Type B pancreatic cell (in vitro differentiated cells): ENCODE data around the gene CCDC187. TPM values are rescaled to one million over a fixed set of nuclear protein-coding genes. Genes with fewer than 3 reads are reported as not detected.
"Not testable (repeated sequence)": the region's sequence is repeated elsewhere in the genome, so short reads cannot be mapped to it uniquely, and the experiment has no call there.

ENCODE experiments used
- DNase-seq: peaks from one replicate; pipeline ENCODE4 v3.0.0; 2021; ENCODE audit warnings: mixed read lengths; ENCODE audit not compliant: unreplicated experiment; ENCODE audit errors: extremely low spot score
- H3K27ac Mint-ChIP-seq: 2 replicates; pipeline ENCODE4 v1.8.0; 2021; ENCODE audit warnings: mild to moderate bottlenecking, mixed read lengths
- H3K27me3 Mint-ChIP-seq: 2 replicates; pipeline ENCODE4 v1.8.0; 2021; ENCODE audit warnings: mixed read lengths
- H3K36me3 Mint-ChIP-seq: 2 replicates; pipeline ENCODE4 v1.8.0; 2021; ENCODE audit warnings: mixed read lengths
- H3K4me1 Mint-ChIP-seq: one replicate; pipeline ENCODE4 v1.8.0; 2021; ENCODE audit warnings: mixed read lengths; ENCODE audit not compliant: unreplicated experiment
- H3K4me3 Mint-ChIP-seq: 2 replicates; pipeline ENCODE4 v1.8.0; 2021; ENCODE audit warnings: mild to moderate bottlenecking, mixed read lengths
- H3K9me3 Mint-ChIP-seq: 2 replicates; pipeline ENCODE4 v1.8.0; 2021; ENCODE audit warnings: mixed read lengths
- CTCF ChIP-seq: fragments of 200-600 bp; sonication (generic); conservative IDR thresholded peaks from 2 replicates; pipeline ENCODE4 v1.5.0; 2021; ENCODE audit warnings: antibody characterized with exemption, mild to moderate bottlenecking
- total RNA-seq: library from RNA; stranded (reverse); gene quantifications from 2 replicates; pipeline ENCODE4 v1.2.1, GENCODE V29; 2021; ENCODE audit warnings: low replicate concordance

CCDC187 gene
- total RNA-seq, 1 donor from 2014 or later = 0.70 TPM

- TF ChIP-seq CTCF = no peak
- Mint-ChIP-seq H3K27me3 (peaks cover 25% of the 10 kb centered on the region), H3K36me3 (no peaks in the 10 kb centered on the region), H3K4me1 (peaks cover 12% of the 10 kb centered on the region), H3K9me3 (no peaks in the 10 kb centered on the region), H3K27ac (no peak overlapping the region), H3K4me3 (no peak overlapping the region)
- DNase-seq = no peak
Observed at GRCh38 chr9:136270173-136270705, 33.7 kb downstream of the CCDC187 start.

- H3K27me3 Mint-ChIP-seq = peaks cover 23% of the 10 kb centered on the region
- H3K27ac Mint-ChIP-seq = peak overlapping the region; percentile 48
- no peak for DNase-seq
- H3K9me3 Mint-ChIP-seq = no peaks in the 10 kb centered on the region
- no peaks in the 10 kb centered on the region for H3K36me3 Mint-ChIP-seq
- TF ChIP-seq CTCF = no peak
- H3K4me1 Mint-ChIP-seq = peaks cover 12% of the 10 kb centered on the region
- H3K4me3 Mint-ChIP-seq = peak overlapping the region; percentile 66
Observed at GRCh38 chr9:136268735-136269134, 35.2 kb downstream of the CCDC187 start.

GRCh38 chr9:136268318-136268717 is 35.6 kb downstream of the CCDC187 start:
- H3K4me1 Mint-ChIP-seq = peaks cover 12% of the 10 kb centered on the region
- H3K27me3 Mint-ChIP-seq = peaks cover 19% of the 10 kb centered on the region
- DNase-seq = no peak
- peak overlapping the region; percentile 48 for H3K27ac Mint-ChIP-seq
- TF ChIP-seq CTCF = no peak
- H3K9me3 Mint-ChIP-seq = no peaks in the 10 kb centered on the region
- peak overlapping the region; percentile 66 for H3K4me3 Mint-ChIP-seq
- H3K36me3 Mint-ChIP-seq = no peaks in the 10 kb centered on the region

GRCh38 chr9:136267261-136268111 is 36.4 kb downstream of the CCDC187 start:
- Mint-ChIP-seq H3K4me1 (peaks cover 12% of the 10 kb centered on the region), H3K27me3 (peaks cover 12% of the 10 kb centered on the region), H3K27ac (no peak overlapping the region), H3K4me3 (peak overlapping the region; percentile 77), H3K9me3 (no peaks in the 10 kb centered on the region), H3K36me3 (no peaks in the 10 kb centered on the region)
- peak; percentile 84 for DNase-seq
- peak; percentile 19 for TF ChIP-seq CTCF

GRCh38 chr9:136266641-136267040 is 37.3 kb downstream of the CCDC187 start:
- H3K36me3 Mint-ChIP-seq, H3K27ac Mint-ChIP-seq, H3K9me3 Mint-ChIP-seq, DNase-seq: not testable (repeated sequence)
- peaks cover 12% of the 10 kb centered on the region for H3K4me1 Mint-ChIP-seq
- peak overlapping the region; percentile 77 for H3K4me3 Mint-ChIP-seq
- H3K27me3 Mint-ChIP-seq = peaks cover 12% of the 10 kb centered on the region

GRCh38 chr9:136265561-136266355 is 38.1 kb downstream of the CCDC187 start:
- H3K4me1 Mint-ChIP-seq = peaks cover 12% of the 10 kb centered on the region
- DNase-seq = no peak
- no peaks in the 10 kb centered on the region for H3K36me3 Mint-ChIP-seq
- no peak overlapping the region for H3K4me3 Mint-ChIP-seq
- no peak for TF ChIP-seq CTCF
- H3K27me3 Mint-ChIP-seq = peaks cover 12% of the 10 kb centered on the region
- H3K27ac Mint-ChIP-seq = no peak overlapping the region
- H3K9me3 Mint-ChIP-seq = no peaks in the 10 kb centered on the region
